GM12878 (cell line): ENCODE measurements around the gene DDX51. TPM values are rescaled to one million over a fixed set of nuclear protein-coding genes. Genes with fewer than 3 reads are reported as not detected.

Experiments
- ATAC-seq: fragments of 200-7000 bp; cut with Tn5 transposase; 3 replicates; pipeline ENCODE4 v1.9.1; 2020; ENCODE audit warnings: mild to moderate bottlenecking, moderate library complexity
- BruUV-seq: library from RNA; stranded (reverse); fragments of 400-500 nt; replicated peaks from 2 replicates; lab custom pipeline; 2021; lab: Mats Ljungman, UMichigan
- CTCF ChIA-PET: fragments of 300-600 bp; sonication (Branson Sonifier 250); formaldehyde crosslinking; extraction: SDS; loops from one replicate; lab custom pipeline; 2021; ENCODE audit warnings: inconsistent platforms; lab: Yijun Ruan, JAX
- POLR2A ChIA-PET: fragments of 350-600 bp; formaldehyde crosslinking; extraction: SDS; loops from one replicate; lab custom pipeline; 2021; ENCODE audit warnings: inconsistent platforms; lab: Charles Lee
- RAD21 ChIA-PET: fragments of 300-600 bp; sonication (Branson Sonifier 250); formaldehyde crosslinking; loops from one replicate; lab custom pipeline; 2023; ENCODE audit warnings: antibody characterized with exemption; ENCODE audit not compliant: unreplicated experiment; lab: Charles Lee
- SMC1A ChIA-PET: fragments of 300-600 bp; sonication (Branson Sonifier 250); formaldehyde crosslinking; loops from one replicate; lab custom pipeline; 2023; ENCODE audit not compliant: unreplicated experiment, uncharacterized antibody; lab: Charles Lee
- DNase-seq: peaks from one replicate; pipeline ENCODE4 v3.0.0-alpha.2; 2011; ENCODE audit warnings: low read depth, low spot score
- FAIRE-seq: peaks from 3 replicates; lab custom pipeline; 2011; peaks lifted over from hg19 to GRCh38; lab: Jason Lieb, UNC
- H2AFZ ChIP-seq: 2 replicates; pipeline ENCODE4 v1.6.0; 2011; ENCODE audit warnings: low read depth, low read length, control low read depth; ENCODE audit not compliant: control insufficient read depth
- H3K27ac ChIP-seq: 2 replicates; pipeline ENCODE4 v1.5.1; 2011; ENCODE audit warnings: control low read depth; ENCODE audit not compliant: control insufficient read depth, insufficient read depth
- H3K27me3 ChIP-seq, 2 experiments: replicated peaks in 1 of 2; 2 replicates each; pipeline versions ENCODE4 v1.6.0 to v1.6.1; 2011; ENCODE audit warnings: low read length in 1 of 2; ENCODE audit not compliant: control insufficient read depth in 2 of 2, insufficient read depth in 2 of 2
- H3K36me3 ChIP-seq, 2 experiments: 2 replicates each; pipeline ENCODE4 v1.5.1; 2011; ENCODE audit warnings: low read length in 1 of 2; ENCODE audit not compliant: control insufficient read depth in 2 of 2, insufficient read depth in 2 of 2
- H3K4me1 ChIP-seq: 2 replicates; pipeline ENCODE4 v1.6.1; 2011; ENCODE audit warnings: mild to moderate bottlenecking, low read length, moderate library complexity, mixed read lengths; ENCODE audit not compliant: control insufficient read depth, insufficient read depth
- H3K4me2 ChIP-seq: 2 replicates; pipeline ENCODE4 v1.6.0; 2011; ENCODE audit warnings: control low read depth; ENCODE audit not compliant: control insufficient read depth, insufficient read depth
- H3K4me3 ChIP-seq: fragments of 200-600 bp; sonication (generic); 2 replicates; pipeline ENCODE4 v1.5.1; 2016
- H3K79me2 ChIP-seq: 2 replicates; pipeline ENCODE4 v1.6.0; 2011; ENCODE audit warnings: low read length; ENCODE audit not compliant: control insufficient read depth, insufficient read depth
- H3K9ac ChIP-seq: 2 replicates; pipeline ENCODE4 v1.8.0; 2011; ENCODE audit warnings: low read length, control low read depth, mixed read lengths; ENCODE audit not compliant: control insufficient read depth, insufficient read depth
- H3K9me3 ChIP-seq: replicated peaks from 3 replicates; pipeline ENCODE4 v1.5.1; 2011; ENCODE audit warnings: mild to moderate bottlenecking, low read length; ENCODE audit not compliant: control insufficient read depth, insufficient read depth
- H4K20me1 ChIP-seq: 2 replicates; pipeline ENCODE4 v1.6.0; 2011; ENCODE audit not compliant: control insufficient read depth, insufficient read depth
- ATF3 ChIP-seq: IDR thresholded peaks from 2 replicates; pipeline ENCODE4 v1.6.1; 2011; ENCODE audit warnings: low read depth, mild to moderate bottlenecking, low read length, moderate library complexity, borderline replicate concordance; ENCODE audit errors: extremely low read depth
- BMI1 ChIP-seq: fragments of 450-650 bp; IDR thresholded peaks from 2 replicates; pipeline ENCODE4 v1.6.1; 2016; ENCODE audit warnings: mild to moderate bottlenecking, moderate library complexity, borderline replicate concordance
- CTCF ChIP-seq, 3 experiments: IDR thresholded peaks in 2 of 3; conservative IDR thresholded peaks in 1 of 3; 2 replicates each; pipeline ENCODE4 v1.5.1; 2011; ENCODE audit warnings: low read depth in 3 of 3, low read length in 3 of 3, mild to moderate bottlenecking in 3 of 3, control low read depth in 2 of 3, moderate library complexity in 2 of 3, inconsistent platforms in 1 of 3, mixed read lengths in 1 of 3; ENCODE audit not compliant: control insufficient read depth in 2 of 3, insufficient read depth in 1 of 3; ENCODE audit errors: extremely low read depth in 1 of 3
- GATAD2B ChIP-seq: fragments of 450-650 bp; conservative IDR thresholded peaks from 2 replicates; pipeline ENCODE4 v1.6.1; 2017; ENCODE audit warnings: low read depth, mild to moderate bottlenecking, moderate library complexity
- HCFC1 ChIP-seq: fragments of 150-350 bp; IDR thresholded peaks from 2 replicates; pipeline ENCODE4 v1.6.1; 2014; ENCODE audit warnings: low read length
- HDAC2 ChIP-seq: fragments of 200-600 bp; sonication (generic); IDR thresholded peaks from 2 replicates; pipeline ENCODE4 v1.6.1; 2017
- MEF2B ChIP-seq: fragments of 450-650 bp; IDR thresholded peaks from 2 replicates; pipeline ENCODE4 v1.6.1; 2018; ENCODE audit warnings: mild to moderate bottlenecking, moderate library complexity; ENCODE audit not compliant: partially characterized antibody, poor library complexity, severe bottlenecking
- POLR2A ChIP-seq: IDR thresholded peaks from 2 replicates; pipeline ENCODE4 v1.6.1; 2011; ENCODE audit warnings: low read depth, mild to moderate bottlenecking, low read length
- RB1 ChIP-seq: fragments of 450-650 bp; formaldehyde crosslinking; IDR thresholded peaks from 2 replicates; pipeline ENCODE4 v1.6.1; 2017; ENCODE audit warnings: mild to moderate bottlenecking, borderline replicate concordance
- RUNX3 ChIP-seq: IDR thresholded peaks from 2 replicates; pipeline ENCODE4 v1.6.1; 2012; ENCODE audit warnings: low read length, inconsistent platforms
- SIX5 ChIP-seq: IDR thresholded peaks from 2 replicates; pipeline ENCODE4 v1.6.1; 2011; ENCODE audit warnings: mild to moderate bottlenecking, low read depth, low read length, moderate library complexity; ENCODE audit not compliant: severe bottlenecking
- USF1 ChIP-seq: IDR thresholded peaks from 2 replicates; pipeline ENCODE4 v1.6.1; 2011; ENCODE audit warnings: borderline replicate concordance, low read depth, mild to moderate bottlenecking, moderate library complexity, mixed read lengths, low read length; ENCODE audit not compliant: insufficient read depth; ENCODE audit errors: extremely low read length
- WRNIP1 ChIP-seq: IDR thresholded peaks from 2 replicates; pipeline ENCODE4 v1.6.1; 2011; ENCODE audit warnings: low read depth, low read length, improper control_type of control experiment, borderline replicate concordance
- YBX1 ChIP-seq: fragments of 450-650 bp; IDR thresholded peaks from 2 replicates; pipeline ENCODE4 v1.6.1; 2016; ENCODE audit warnings: antibody characterized with exemption
- WGBS: methylation state at CpG from one replicate; pipeline ENCODE4 v1.1.6; 2016; ENCODE audit warnings: low lambda C conversion rate; ENCODE audit not compliant: insufficient replicate concordance, insufficient coverage; ENCODE audit errors: missing lambda C conversion rate; 5-methylcytosine and 5-hydroxymethylcytosine counted together
- in situ Hi-C: fragments of 300-500 bp; cut with MboI; formaldehyde crosslinking; loops from 9 replicates; pipeline ENCODE4 v1.14.3; 2018; ENCODE audit warnings: mixed read lengths
- intact Hi-C: fragments of 100-400 bp; cut with micrococcal nuclease; formaldehyde crosslinking; loops from one replicate; pipeline ENCODE4 v1.14.2; 2022; ENCODE audit not compliant: unreplicated experiment
- polyA plus RNA-seq, 11 experiments: library from polyadenylated mRNA; depleted of rRNA in 4 of 11; unstranded in 6 of 11; stranded (reverse) in 5 of 11; fragments of >200 nt; fragmentation: Nextera tagmentation in 4 of 11; fragmentation: Illumina TruSeq in 1 of 11; extraction: Ambion mirVana in 4 of 11; extraction: Trizol in 1 of 11; gene quantifications; 1 replicate in 1 of 11; 2 replicates in 10 of 11; pipeline versions ENCODE4 v1.2.1 to v1.2.3, GENCODE V29; 2011 to 2016; ENCODE audit warnings: inconsistent platforms in 2 of 11, missing spikeins in 2 of 11, low read depth in 1 of 11
- total RNA-seq, 4 experiments: library from RNA; depleted of rRNA in 3 of 4; stranded (reverse); fragments of >200 nt in 3 of 4; fragmentation: Illumina TruSeq in 1 of 4; extraction: Trizol in 1 of 4; gene quantifications; 2 replicates each; pipeline versions ENCODE4 v1.2.1 to v1.2.3, GENCODE V29; 2013 to 2021

DDX51 gene
- total and polyA plus RNA-seq, 10 of the 15 experiments (the other 5 are each of a cell fraction or from before 2014, with no cell fraction given): 0.97 to 29.1 (median 9.8) TPM

- SMC1A ChIA-PET: no interaction called here
- no peak for TF ChIP-seq SIX5
- TF ChIP-seq MEF2B: no peak
- TF ChIP-seq USF1: no peak
- TF ChIP-seq POLR2A: no peak
- TF ChIP-seq CTCF (IDR thresholded peaks at IDR 0.05 in 2 of 3, conservative IDR thresholded peaks at IDR 0.05 in 1 of 3; ENCODE audit: control insufficient read depth in 2 of 3, extremely low read depth in 1 of 3, insufficient read depth in 1 of 3, low read depth in 3 of 3, low read length in 3 of 3): no peak
- no peak for TF ChIP-seq HDAC2
- no peak for TF ChIP-seq ATF3
- TF ChIP-seq RB1: no peak
- no peak for TF ChIP-seq YBX1
- no peak for TF ChIP-seq RUNX3
- TF ChIP-seq BMI1: no peak
- TF ChIP-seq HCFC1: no peak
- no peak for TF ChIP-seq GATAD2B
- TF ChIP-seq WRNIP1: no peak
- TF ChIP-seq, all 136 proteins: peak for 0
- 83% methylated on average over 9 of the region's 9 CpGs for WGBS
- CTCF ChIA-PET: interaction anchor here (0.6 kb wide), 1 partner anchor 463 kb away, joined by 3 read pairs; no protein-coding TSS in a partner anchor
- Histone ChIP-seq H3K36me3 (peaks cover 3 to 10% of the 10 kb centered on the region in 2 experiments), H3K27ac (no peak overlapping the region), H3K4me2 (no peak overlapping the region), H3K9me3 (peaks cover 8% of the 10 kb centered on the region), H3K4me3 (no peak overlapping the region), H4K20me1 (peaks cover 3% of the 10 kb centered on the region; the same call in 1 of the 2 replicates), H3K27me3 (no peaks in the 10 kb centered on the region), H3K4me1 (no peaks in the 10 kb centered on the region), H2AFZ (no peak overlapping the region), H3K79me2 (no peaks in the 10 kb centered on the region), H3K9ac (no peak overlapping the region)
- in situ Hi-C loops: no loop called here
- RAD21 ChIA-PET: interaction anchor here (1.1 kb wide), 1 partner anchor 262 kb away, joined by 3 read pairs; no protein-coding TSS in a partner anchor
- POLR2A ChIA-PET: interaction anchor here (0.6 kb wide), 1 partner anchor 139 kb away, joined by 5 read pairs; no protein-coding TSS in a partner anchor
- DNase-seq (no peak), ATAC-seq (no peak), FAIRE-seq (no peak)
- intact Hi-C loops: loop anchor here (5.0 kb wide), 1 partner anchor 410 kb away; no protein-coding TSS in a partner anchor
- no TSS peak for BruUV-seq
Measured at GRCh38 chr12:132152411-132152821, 8.3 kb upstream of the DDX51 start.
